ENCODE data around the gene CTNND1. TPM values are rescaled to one million over a fixed set of nuclear protein-coding genes. Genes with fewer than 3 reads are reported as not detected.
A peak's percentile ranks its signal among the peaks of the same experiment; 100 is the strongest.

Gene CTNND1
- total RNA-seq, 1 donor from 2014 or later: 135 TPM

GRCh38 chr11:57758174-57758573 lies 3.4 kb upstream of the CTNND1 start:
- no peak overlapping the region for H3K27ac Mint-ChIP-seq
- H3K4me1 Mint-ChIP-seq: peaks cover 3% of the 10 kb centered on the region
- no peaks in the 10 kb centered on the region for H3K27me3 Mint-ChIP-seq (ENCODE audit: insufficient read depth, low read depth)
- H2AFZ ChIP-seq (replicated peaks): no peak overlapping the region
- H3F3A ChIP-seq (ENCODE audit: low read depth): peaks cover 16% of the 10 kb centered on the region
- no peaks in the 10 kb centered on the region for H3K27me3 ChIP-seq
- H3K27ac ChIP-seq: no peak overlapping the region
- no peak overlapping the region for H3K4me3 Mint-ChIP-seq
- H3K9me3 ChIP-seq (ENCODE audit: low read depth): no peaks in the 10 kb centered on the region
- no peak overlapping the region for H3K4me3 ChIP-seq
- DNase-seq (ENCODE audit: low spot score): no peak
- no peak overlapping the region for H3K4me2 ChIP-seq
- peaks cover 3% of the 10 kb centered on the region for H3K4me1 ChIP-seq
- peaks cover 7% of the 10 kb centered on the region for H4K20me1 ChIP-seq (ENCODE audit: low read depth)
- H3K9me3 Mint-ChIP-seq: no peaks in the 10 kb centered on the region
- peaks cover 15% of the 10 kb centered on the region for H3K79me2 ChIP-seq (ENCODE audit: low read depth)
- TF ChIP-seq EZH2phosphoT487 (IDR thresholded peaks at IDR 0.05) (no peak), CTCF (IDR thresholded peaks at IDR 0.05) (no peak), EZH2 (IDR thresholded peaks at IDR 0.05) (no peak)
- H3K36me3 Mint-ChIP-seq: no peaks in the 10 kb centered on the region
- H3K36me3 ChIP-seq: no peaks in the 10 kb centered on the region
- no peak overlapping the region for H3K9ac ChIP-seq

- peaks cover 47% of the 10 kb centered on the region for H4K20me1 ChIP-seq (ENCODE audit: low read depth)
- Mint-ChIP-seq H3K4me1 (peaks cover 24% of the 10 kb centered on the region), H3K27me3 (ENCODE audit: insufficient read depth, low read depth) (no peaks in the 10 kb centered on the region), H3K27ac (peak overlapping the region; percentile 100), H3K36me3 (peaks cover 7% of the 10 kb centered on the region), H3K4me3 (peak overlapping the region; percentile 97), H3K9me3 (peaks cover 3% of the 10 kb centered on the region)
- H3K27ac ChIP-seq: peak overlapping the region; percentile 96
- H3K4me1 ChIP-seq: peaks cover 23% of the 10 kb centered on the region
- H3F3A ChIP-seq (ENCODE audit: low read depth): peaks cover 16% of the 10 kb centered on the region
- H3K36me3 ChIP-seq: no peaks in the 10 kb centered on the region
- H3K9ac ChIP-seq: peak overlapping the region; percentile 90
- H3K4me2 ChIP-seq: peak overlapping the region; percentile 100
- peak overlapping the region; percentile 90 for H3K4me3 ChIP-seq
- H3K27me3 ChIP-seq: no peaks in the 10 kb centered on the region
- H2AFZ ChIP-seq (replicated peaks): no peak overlapping the region
- H3K79me2 ChIP-seq (ENCODE audit: low read depth): peaks cover 57% of the 10 kb centered on the region
- no peaks in the 10 kb centered on the region for H3K9me3 ChIP-seq (ENCODE audit: low read depth)
- TF ChIP-seq EZH2 (IDR thresholded peaks at IDR 0.05) (no peak), CTCF (IDR thresholded peaks at IDR 0.05) (no peak), EZH2phosphoT487 (IDR thresholded peaks at IDR 0.05) (no peak)
- DNase-seq (ENCODE audit: low spot score): peak; percentile 35
Measured at GRCh38 chr11:57762235-57762861, 746 bp downstream of the CTNND1 start.

GRCh38 chr11:57763568-57763967 lies 2.0 kb downstream of the CTNND1 start:
- H3K36me3 ChIP-seq: no peaks in the 10 kb centered on the region
- H3K4me1 ChIP-seq: peaks cover 23% of the 10 kb centered on the region
- no peak overlapping the region for H2AFZ ChIP-seq (replicated peaks)
- peak overlapping the region; percentile 100 for H3K4me2 ChIP-seq
- no peaks in the 10 kb centered on the region for H3K27me3 ChIP-seq
- peaks cover 9% of the 10 kb centered on the region for H3K9me3 Mint-ChIP-seq
- peak overlapping the region; percentile 96 for H3K27ac ChIP-seq
- H3K4me1 Mint-ChIP-seq: peaks cover 26% of the 10 kb centered on the region
- peaks cover 56% of the 10 kb centered on the region for H4K20me1 ChIP-seq (ENCODE audit: low read depth)
- peak; percentile 55 for DNase-seq (ENCODE audit: low spot score)
- H3F3A ChIP-seq (ENCODE audit: low read depth): peaks cover 16% of the 10 kb centered on the region
- H3K4me3 ChIP-seq: peak overlapping the region; percentile 90
- TF ChIP-seq CTCF (IDR thresholded peaks at IDR 0.05): peak; percentile 48
- no peak for TF ChIP-seq EZH2phosphoT487 (IDR thresholded peaks at IDR 0.05)
- H3K4me3 Mint-ChIP-seq: peak overlapping the region; percentile 97
- H3K36me3 Mint-ChIP-seq: peaks cover 14% of the 10 kb centered on the region
- no peaks in the 10 kb centered on the region for H3K9me3 ChIP-seq (ENCODE audit: low read depth)
- H3K9ac ChIP-seq: peak overlapping the region; percentile 90
- peaks cover 69% of the 10 kb centered on the region for H3K79me2 ChIP-seq (ENCODE audit: low read depth)
- H3K27ac Mint-ChIP-seq: peak overlapping the region; percentile 76
- no peaks in the 10 kb centered on the region for H3K27me3 Mint-ChIP-seq (ENCODE audit: insufficient read depth, low read depth)
